Upper lobe of right lung (tissue), 1 donor: Measurements from ENCODE around the gene C1orf87. TPM values are rescaled to one million over a fixed set of nuclear protein-coding genes. Genes with fewer than 3 reads are reported as not detected.

Experiments
- ATAC-seq: fragments of 200-7000 bp; cut with Tn5 transposase; one replicate; pipeline ENCODE4 v1.9.1; 2020; ENCODE audit warnings: mild to moderate bottlenecking, moderate library complexity
- DNase-seq: peaks from one replicate; pipeline ENCODE4 v3.0.0-alpha.2; 2020
- H3K27ac ChIP-seq: fragments of 200-600 bp; one replicate; pipeline ENCODE4 v1.8.0; 2022
- H3K27me3 ChIP-seq: fragments of 200-600 bp; one replicate; pipeline ENCODE4 v1.8.0; 2022; ENCODE audit warnings: mild to moderate bottlenecking
- H3K36me3 ChIP-seq: fragments of 200-600 bp; one replicate; pipeline ENCODE4 v1.8.0; 2022
- H3K4me1 ChIP-seq: fragments of 200-600 bp; one replicate; pipeline ENCODE4 v1.8.0; 2022
- H3K4me3 ChIP-seq: fragments of 200-600 bp; one replicate; pipeline ENCODE4 v1.8.0; 2022; ENCODE audit warnings: mild to moderate bottlenecking
- H3K9me3 ChIP-seq: fragments of 200-600 bp; one replicate; pipeline ENCODE4 v1.8.0; 2022
- intact Hi-C: fragments of 100-400 bp; cut with DNase I; formaldehyde crosslinking; loops from one replicate; pipeline ENCODE4 v1.11.0; 2022
- total RNA-seq: library from RNA; stranded (reverse); fragmentation: NEBNext Ultra II Directional; extraction: Animal tissue kit (Norgen Biotek cat#: 25700); gene quantifications from one replicate; pipeline ENCODE4 v1.2.1, GENCODE V29; 2021
- TF ChIP-seq, protein P1 (sequence below): fragments of 200-600 bp; IDR thresholded peaks from one replicate; pipeline ENCODE4 v1.8.0; 2022; ENCODE audit warnings: antibody characterized with exemption
- donor health status: DM: no; HTN: yes; CAD: no; lungs with severe emphysema.

C1orf87 gene
- total RNA-seq, 1 donor from 2014 or later: 1.7 TPM

DNA sequence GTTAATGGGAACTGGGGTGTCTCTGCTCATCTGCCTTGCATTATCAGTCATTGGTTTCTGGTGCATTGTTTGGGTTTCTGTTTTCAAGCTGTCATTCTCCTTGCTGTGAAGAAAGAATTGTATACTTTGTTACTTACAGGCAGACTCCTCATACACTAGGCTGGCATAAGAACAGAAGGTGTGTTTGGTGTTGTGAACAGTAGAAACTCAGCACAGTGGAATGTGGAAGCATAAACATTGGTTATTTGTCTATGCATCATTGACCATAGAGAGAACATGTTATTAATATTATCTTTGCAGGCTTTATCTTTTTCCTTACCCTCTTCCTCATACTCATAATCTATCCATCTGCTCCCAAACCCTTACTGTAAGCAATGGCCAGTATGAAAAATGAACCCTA is 18.2 kb downstream of the C1orf87 start:
- H3K4me1 ChIP-seq: no peaks in the 10 kb centered on the region
- TF ChIP-seq, protein P1, sequence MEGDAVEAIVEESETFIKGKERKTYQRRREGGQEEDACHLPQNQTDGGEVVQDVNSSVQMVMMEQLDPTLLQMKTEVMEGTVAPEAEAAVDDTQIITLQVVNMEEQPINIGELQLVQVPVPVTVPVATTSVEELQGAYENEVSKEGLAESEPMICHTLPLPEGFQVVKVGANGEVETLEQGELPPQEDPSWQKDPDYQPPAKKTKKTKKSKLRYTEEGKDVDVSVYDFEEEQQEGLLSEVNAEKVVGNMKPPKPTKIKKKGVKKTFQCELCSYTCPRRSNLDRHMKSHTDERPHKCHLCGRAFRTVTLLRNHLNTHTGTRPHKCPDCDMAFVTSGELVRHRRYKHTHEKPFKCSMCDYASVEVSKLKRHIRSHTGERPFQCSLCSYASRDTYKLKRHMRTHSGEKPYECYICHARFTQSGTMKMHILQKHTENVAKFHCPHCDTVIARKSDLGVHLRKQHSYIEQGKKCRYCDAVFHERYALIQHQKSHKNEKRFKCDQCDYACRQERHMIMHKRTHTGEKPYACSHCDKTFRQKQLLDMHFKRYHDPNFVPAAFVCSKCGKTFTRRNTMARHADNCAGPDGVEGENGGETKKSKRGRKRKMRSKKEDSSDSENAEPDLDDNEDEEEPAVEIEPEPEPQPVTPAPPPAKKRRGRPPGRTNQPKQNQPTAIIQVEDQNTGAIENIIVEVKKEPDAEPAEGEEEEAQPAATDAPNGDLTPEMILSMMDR: no peak
- no peak overlapping the region for H3K27ac ChIP-seq
- no peak overlapping the region for H3K4me3 ChIP-seq
- intact Hi-C loops: no loop called here
- no peaks in the 10 kb centered on the region for H3K36me3 ChIP-seq
- ATAC-seq (no peak), DNase-seq (no peak)
- peaks cover 3% of the 10 kb centered on the region for H3K27me3 ChIP-seq
- H3K9me3 ChIP-seq: no peaks in the 10 kb centered on the region

DNA sequence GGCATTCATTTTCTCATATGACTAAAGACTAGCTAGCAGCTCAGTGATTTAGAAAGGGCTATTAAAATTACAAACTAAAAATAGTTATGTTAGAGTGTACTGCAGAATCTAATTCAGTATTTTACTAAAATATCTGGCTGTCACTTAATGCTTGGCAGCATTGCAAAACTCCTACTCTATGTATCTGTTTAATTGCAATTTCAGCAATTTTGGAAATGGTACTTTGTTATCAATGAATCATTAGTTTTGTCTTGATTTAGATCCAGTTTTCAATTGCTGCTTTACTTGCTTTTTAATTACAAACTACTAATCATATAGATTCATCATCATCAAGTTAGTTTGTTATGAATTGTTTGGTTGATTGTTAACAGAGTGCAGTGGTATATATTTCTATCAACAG is 19.2 kb downstream of the C1orf87 start:
- H3K4me1 ChIP-seq: no peaks in the 10 kb centered on the region
- H3K9me3 ChIP-seq: no peaks in the 10 kb centered on the region
- DNase-seq (no peak), ATAC-seq (no peak)
- no peaks in the 10 kb centered on the region for H3K36me3 ChIP-seq
- peaks cover 3% of the 10 kb centered on the region for H3K27me3 ChIP-seq
- H3K27ac ChIP-seq: no peak overlapping the region
- intact Hi-C loops: no loop called here
- no peak overlapping the region for H3K4me3 ChIP-seq
- TF ChIP-seq, protein P1: no peak

DNA sequence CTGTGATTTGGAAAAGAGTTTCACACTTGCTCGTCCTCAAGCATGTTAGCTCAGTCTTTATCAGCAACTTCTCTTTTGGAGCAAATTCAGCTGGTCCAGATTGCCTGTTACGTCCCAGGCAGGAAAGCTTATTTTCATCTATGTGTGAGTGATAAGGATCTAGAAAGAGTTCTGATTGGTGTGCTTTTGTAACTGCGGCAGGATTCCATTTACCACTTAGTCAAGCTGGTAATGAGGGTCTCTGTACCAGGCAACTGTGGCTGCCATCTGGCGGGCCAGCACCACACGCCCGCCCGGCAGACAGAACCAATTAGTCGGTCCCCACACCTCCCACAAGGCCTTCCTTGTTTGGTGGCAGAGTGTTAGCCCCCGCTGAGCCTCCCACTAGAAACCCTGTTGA is 21.0 kb downstream of the C1orf87 start:
- intact Hi-C loops: no loop called here
- TF ChIP-seq, protein P1: no peak
- Histone ChIP-seq H3K4me3 (no peak overlapping the region), H3K9me3 (no peaks in the 10 kb centered on the region), H3K27ac (no peak overlapping the region), H3K4me1 (no peaks in the 10 kb centered on the region), H3K36me3 (no peaks in the 10 kb centered on the region), H3K27me3 (peaks cover 3% of the 10 kb centered on the region)
- no peak for DNase-seq
- no peak for ATAC-seq

DNA sequence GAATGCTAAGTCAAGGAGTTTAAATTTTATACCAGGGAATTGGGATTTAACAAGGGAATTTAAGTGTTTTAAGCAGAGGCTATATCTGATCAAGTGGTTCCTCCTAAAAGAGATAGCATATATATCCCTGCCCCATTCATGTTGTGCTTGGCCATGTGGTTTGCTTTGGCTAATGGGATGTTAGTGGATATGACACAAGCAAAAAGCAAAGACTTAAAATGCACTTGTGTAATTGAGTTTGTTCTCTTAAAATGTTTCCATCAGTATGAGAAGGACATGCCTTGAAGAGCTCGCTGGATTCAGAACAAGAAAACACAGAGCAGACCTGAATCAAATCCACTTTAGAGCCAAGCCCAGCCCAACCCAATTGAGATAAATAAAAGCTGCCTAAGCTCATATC is 22.4 kb downstream of the C1orf87 start:
- TF ChIP-seq, protein P1: no peak
- no peak overlapping the region for H3K27ac ChIP-seq
- intact Hi-C loops: no loop called here
- DNase-seq (no peak), ATAC-seq (no peak)
- no peak overlapping the region for H3K4me3 ChIP-seq
- no peaks in the 10 kb centered on the region for H3K36me3 ChIP-seq
- no peaks in the 10 kb centered on the region for H3K27me3 ChIP-seq
- H3K4me1 ChIP-seq: no peaks in the 10 kb centered on the region
- no peaks in the 10 kb centered on the region for H3K9me3 ChIP-seq

DNA sequence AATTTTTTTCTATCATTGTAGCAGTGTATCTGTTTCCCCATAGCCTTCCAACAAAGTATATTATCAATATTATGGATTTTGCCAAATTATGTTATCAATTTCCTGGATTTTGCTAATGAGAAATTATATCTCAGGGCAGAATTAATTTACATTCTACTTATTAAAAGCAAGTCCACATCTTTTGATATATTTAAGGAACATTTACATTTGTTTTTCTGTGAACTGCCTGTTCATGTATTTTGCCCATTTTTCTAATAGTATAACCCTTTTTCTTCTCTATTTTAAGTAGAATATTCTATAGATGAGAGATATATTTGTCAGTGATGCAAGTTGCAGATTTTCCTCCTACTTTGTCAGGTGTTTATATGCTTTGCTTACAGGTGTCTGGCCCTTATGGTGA is 24.4 kb downstream of the C1orf87 start:
- H3K4me3 ChIP-seq: no peak overlapping the region
- H3K4me1 ChIP-seq: no peaks in the 10 kb centered on the region
- TF ChIP-seq, protein P1: no peak
- no peaks in the 10 kb centered on the region for H3K36me3 ChIP-seq
- intact Hi-C loops: no loop called here
- H3K9me3 ChIP-seq: no peaks in the 10 kb centered on the region
- DNase-seq: no peak
- no peak overlapping the region for H3K27ac ChIP-seq
- no peaks in the 10 kb centered on the region for H3K27me3 ChIP-seq
- ATAC-seq: no peak

DNA sequence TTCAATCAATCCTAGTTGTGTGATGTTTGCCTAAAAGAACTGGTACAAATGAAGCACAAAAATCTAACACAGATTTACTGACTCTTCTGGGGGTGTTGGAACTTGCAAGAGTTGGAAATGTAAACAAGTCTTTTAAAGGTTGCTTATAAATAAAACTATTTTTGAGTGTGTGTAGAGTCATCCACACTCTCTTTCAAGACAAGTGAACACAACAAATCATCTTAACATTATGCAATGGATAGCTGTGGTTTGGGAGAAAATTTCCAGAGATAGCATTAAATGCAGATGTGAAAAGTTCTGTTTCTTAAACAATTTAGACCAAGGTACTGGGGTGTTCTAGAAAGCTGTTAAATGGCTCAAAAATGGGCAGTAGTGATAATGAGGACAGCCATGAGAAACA is 28.7 kb downstream of the C1orf87 start:
- H3K27ac ChIP-seq: no peak overlapping the region
- intact Hi-C loops: no loop called here
- no peak for DNase-seq
- no peaks in the 10 kb centered on the region for H3K36me3 ChIP-seq
- TF ChIP-seq, protein P1: no peak
- ATAC-seq: no peak
- no peaks in the 10 kb centered on the region for H3K27me3 ChIP-seq
- H3K4me1 ChIP-seq: no peaks in the 10 kb centered on the region
- H3K4me3 ChIP-seq: no peak overlapping the region
- H3K9me3 ChIP-seq: no peaks in the 10 kb centered on the region
